Measurements from ENCODE around the gene RAD51B. TPM values are rescaled to one million over a fixed set of nuclear protein-coding genes. Genes with fewer than 3 reads are reported as not detected.

Gene RAD51B
- total RNA-seq, 1 experiment from 2014 or later: 16.7 TPM

DNA sequence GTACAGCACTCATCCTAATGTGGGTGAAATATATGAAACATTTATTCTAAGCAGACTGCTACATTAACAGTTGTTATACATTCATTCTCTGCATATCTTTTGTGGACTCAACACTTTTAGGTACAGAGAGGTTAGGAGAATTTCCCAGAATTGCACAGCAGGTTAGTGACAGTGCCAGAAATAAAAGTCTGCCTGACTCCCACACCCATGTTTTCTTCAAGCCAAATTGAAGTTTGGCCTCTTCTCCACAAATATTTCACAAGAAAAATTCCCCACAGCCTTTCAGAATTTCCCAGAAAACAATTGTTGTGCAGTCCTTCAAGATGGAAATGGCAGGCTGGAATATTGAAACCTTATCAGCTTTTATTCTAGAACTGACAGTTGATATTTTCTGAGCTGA is 464.8 kb downstream of the RAD51B start:
- Histone ChIP-seq H3K23me2 (ENCODE audit: insufficient read length, low read depth, low read length, poor library complexity, severe bottlenecking) (no peaks in the 10 kb centered on the region), H3K14ac (ENCODE audit: insufficient read depth, low read length) (no peak overlapping the region), H2BK12ac (ENCODE audit: insufficient read length, low read depth, low read length) (no peak overlapping the region), H3K79me1 (ENCODE audit: insufficient read depth, low read depth, low read length, poor library complexity, severe bottlenecking) (no peaks in the 10 kb centered on the region), H2AFZ (ENCODE audit: low read length) (no peak overlapping the region), H3K27ac (ENCODE audit: insufficient read length, low read depth, low read length) (no peak overlapping the region), H3K9ac (ENCODE audit: extremely low read depth, insufficient read length, low read length) (no peak overlapping the region), H3K9me3 (ENCODE audit: control insufficient read depth, low read depth, low read length) (no peaks in the 10 kb centered on the region), H4K91ac (ENCODE audit: insufficient read length, low read depth, low read length) (no peak overlapping the region), H3K23ac (ENCODE audit: insufficient read length, low read depth, low read length) (no peak overlapping the region), H2AK5ac (ENCODE audit: insufficient read length, low read length) (no peak overlapping the region), H3K4me1 (ENCODE audit: insufficient read depth, low read length) (no peaks in the 10 kb centered on the region), H4K5ac (ENCODE audit: insufficient read length, low read depth, low read length) (no peak overlapping the region), H4K20me1 (ENCODE audit: control insufficient read depth, insufficient read depth, insufficient read length) (no peaks in the 10 kb centered on the region), H3K79me2 (ENCODE audit: insufficient read depth, low read length) (no peaks in the 10 kb centered on the region), H3K18ac (ENCODE audit: insufficient read length, low read depth, low read length) (no peak overlapping the region), H3T11ph (ENCODE audit: low read length) (no peak overlapping the region), H3K56ac (ENCODE audit: insufficient read length, low read depth, low read length) (no peak overlapping the region), H3K4ac (ENCODE audit: low read depth, low read length) (no peak overlapping the region), H3K4me2 (ENCODE audit: insufficient read depth, insufficient read length, low read length) (no peak overlapping the region), H2BK15ac (ENCODE audit: low read depth, low read length) (no peak overlapping the region), H2BK120ac (ENCODE audit: low read depth, low read length, poor library complexity, severe bottlenecking) (no peak overlapping the region), H3K27me3 (ENCODE audit: insufficient read depth, low read length) (no peaks in the 10 kb centered on the region), H2BK5ac (ENCODE audit: insufficient read length, low read length) (no peak overlapping the region), H2BK20ac (ENCODE audit: low read depth, low read length, poor library complexity, severe bottlenecking) (no peak overlapping the region), H4K8ac (replicated peaks; ENCODE audit: insufficient read length, low read depth, low read length) (no peak overlapping the region)
- Mint-ChIP-seq H3K36me3 (ENCODE audit: insufficient read depth in 1 of 3, low read depth in 3 of 3) (no peaks in the 10 kb centered on the region), H3K9me3 (no peaks in the 10 kb centered on the region), H3K4me3 (no peak overlapping the region), H3K27ac (no peak overlapping the region), H3K27me3 (ENCODE audit: low read depth) (no peaks in the 10 kb centered on the region; the same call in 1 of the 2 replicates), H3K4me1 (peaks cover 20 to 22% of the 10 kb centered on the region in 2 experiments)
- DNase-seq: no peak
- TF ChIP-seq, protein P1, sequence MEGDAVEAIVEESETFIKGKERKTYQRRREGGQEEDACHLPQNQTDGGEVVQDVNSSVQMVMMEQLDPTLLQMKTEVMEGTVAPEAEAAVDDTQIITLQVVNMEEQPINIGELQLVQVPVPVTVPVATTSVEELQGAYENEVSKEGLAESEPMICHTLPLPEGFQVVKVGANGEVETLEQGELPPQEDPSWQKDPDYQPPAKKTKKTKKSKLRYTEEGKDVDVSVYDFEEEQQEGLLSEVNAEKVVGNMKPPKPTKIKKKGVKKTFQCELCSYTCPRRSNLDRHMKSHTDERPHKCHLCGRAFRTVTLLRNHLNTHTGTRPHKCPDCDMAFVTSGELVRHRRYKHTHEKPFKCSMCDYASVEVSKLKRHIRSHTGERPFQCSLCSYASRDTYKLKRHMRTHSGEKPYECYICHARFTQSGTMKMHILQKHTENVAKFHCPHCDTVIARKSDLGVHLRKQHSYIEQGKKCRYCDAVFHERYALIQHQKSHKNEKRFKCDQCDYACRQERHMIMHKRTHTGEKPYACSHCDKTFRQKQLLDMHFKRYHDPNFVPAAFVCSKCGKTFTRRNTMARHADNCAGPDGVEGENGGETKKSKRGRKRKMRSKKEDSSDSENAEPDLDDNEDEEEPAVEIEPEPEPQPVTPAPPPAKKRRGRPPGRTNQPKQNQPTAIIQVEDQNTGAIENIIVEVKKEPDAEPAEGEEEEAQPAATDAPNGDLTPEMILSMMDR (conservative IDR thresholded peaks at IDR 0.05): no peak
